ENCODE measurements around the gene SUSD3. TPM values are rescaled to one million over a fixed set of nuclear protein-coding genes. Genes with fewer than 3 reads are reported as not detected.

SUSD3 gene
- total and polyA plus RNA-seq, 2 of the 8 experiments (the other 6 are each of a cell fraction or from before 2014, with no cell fraction given) = 5.5 to 35.4 TPM

DNA sequence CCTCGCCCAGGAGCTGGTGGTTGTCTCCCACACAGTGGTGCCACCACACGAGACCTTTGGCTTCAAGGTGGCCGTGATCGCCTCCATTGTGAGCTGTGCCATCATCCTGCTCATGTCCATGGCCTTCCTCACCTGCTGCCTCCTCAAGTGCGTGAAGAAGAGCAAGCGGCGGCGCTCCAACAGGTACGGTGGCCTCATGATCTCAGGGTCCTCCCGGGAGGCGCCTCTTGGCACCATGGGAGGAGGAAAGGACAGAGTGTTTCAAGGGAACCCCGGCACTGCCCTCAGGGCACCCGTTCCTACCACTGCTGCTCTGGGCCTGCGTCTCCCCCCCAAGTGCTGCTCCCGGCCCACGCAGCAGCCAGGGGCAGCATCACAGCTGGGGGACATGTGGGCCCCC is 19.3 kb downstream of the SUSD3 start:
- Histone ChIP-seq H4K8ac (ENCODE audit: extremely low read depth, insufficient read depth, low read length) (no peak overlapping the region; the same call in 1 of the 2 replicates), H4K91ac (replicated peaks; ENCODE audit: insufficient read length, low read length) (no peak overlapping the region), H2BK12ac (ENCODE audit: low read depth, low read length) (no peak overlapping the region), H3K79me2 (ENCODE audit: control insufficient read depth in 1 of 2, insufficient read depth in 2 of 2, low read length in 2 of 2) (no peaks in the 10 kb centered on the region), H3K9ac (replicated peaks in 1 of 4; ENCODE audit: extremely low read depth in 1 of 4, low read depth in 3 of 4, low read length in 3 of 4) (no peak overlapping the region), H3K18ac (ENCODE audit: extremely low read depth, low read length) (no peak overlapping the region), H3K27me3 (replicated peaks in 1 of 4; ENCODE audit: control insufficient read depth in 3 of 4, extremely low read depth in 1 of 4, insufficient read depth in 3 of 4, low read length in 3 of 4) (no peaks in the 10 kb centered on the region), H3K4ac (replicated peaks; ENCODE audit: insufficient read length, low read depth, low read length) (no peak overlapping the region), H3K4me2 (ENCODE audit: insufficient read depth in 1 of 2, low read depth in 2 of 2, low read length in 2 of 2) (no peak overlapping the region), H3K36me3 (ENCODE audit: control insufficient read depth in 2 of 4, insufficient read depth in 4 of 4, low read length in 3 of 4) (no peaks in the 10 kb centered on the region), H3K79me1 (ENCODE audit: low read depth, low read length) (no peaks in the 10 kb centered on the region), H3K23ac (ENCODE audit: insufficient read length) (no peak overlapping the region), H4K5ac (ENCODE audit: insufficient read length, low read depth, low read length) (no peak overlapping the region), H2BK120ac (replicated peaks; ENCODE audit: low read depth, low read length) (no peak overlapping the region), H3K23me2 (ENCODE audit: low read depth, low read length) (no peaks in the 10 kb centered on the region), H2BK15ac (ENCODE audit: low read length) (no peak overlapping the region), H3K4me1 (replicated peaks in 1 of 4; ENCODE audit: control insufficient read depth in 3 of 4, insufficient read depth in 4 of 4, low read length in 3 of 4) (no peaks in the 10 kb centered on the region; a peak in 1 of 7 replicates), H3K14ac (ENCODE audit: insufficient read length) (no peak overlapping the region), H2BK5ac (ENCODE audit: low read depth, low read length) (no peak overlapping the region), H2AK5ac (ENCODE audit: low read depth, low read length) (no peak overlapping the region), H4K20me1 (replicated peaks in 1 of 2; ENCODE audit: control insufficient read depth in 1 of 2, insufficient read depth in 2 of 2, low read length in 2 of 2) (no peaks in the 10 kb centered on the region), H3K4me3 (ENCODE audit: extremely low read depth in 1 of 4, insufficient read depth in 2 of 4, low read depth in 3 of 4, low read length in 4 of 4) (no peak overlapping the region), H3K56ac (replicated peaks; ENCODE audit: insufficient read length, low read depth, low read length) (no peak overlapping the region), H3K27ac (ENCODE audit: low read depth, low read length) (no peak overlapping the region), H3K9me3 (ENCODE audit: insufficient read depth in 2 of 2, low read depth in 1 of 2, low read length in 1 of 2) (no peaks in the 10 kb centered on the region), H2AFZ (ENCODE audit: low read length) (no peak overlapping the region), H2BK20ac (ENCODE audit: low read length) (no peak overlapping the region)
- ChIA-PET CTCF (ENCODE audit: partially characterized antibody) (interaction anchor here (0.6 to 1.0 kb wide), 2 partner anchors 42 to 55 kb away, joined by 3 read pairs; no protein-coding TSS in a partner anchor), POLR2A (ENCODE audit: partially characterized antibody) (interaction anchor here (1.5 kb wide), 1 partner anchor 10 kb away, joined by 7 read pairs; no protein-coding TSS in a partner anchor)
- FAIRE-seq = no peak
- no peak for DNase-seq (ENCODE audit: low read depth in 1 of 2, low spot score in 2 of 2)
- WGBS, 2 experiments (ENCODE audit: extremely low coverage in 1 of 2, insufficient coverage in 1 of 2, insufficient read length in 1 of 2, insufficient replicate concordance in 2 of 2, low coverage in 1 of 2, low lambda C conversion rate in 2 of 2, missing lambda C conversion rate in 1 of 2) = 91% methylated on average over 15 of the region's 16 CpGs; no CpG with 5 or more reads in 1 of the 2 experiments
- TF ChIP-seq GTF2F1 (IDR thresholded peaks at IDR 0.05; ENCODE audit: borderline replicate concordance, low read depth, low read length) (no peak), GABPA (IDR thresholded peaks at IDR 0.05; ENCODE audit: borderline replicate concordance, insufficient read depth, low read length) (no peak), CTBP2 (IDR thresholded peaks at IDR 0.05; ENCODE audit: borderline replicate concordance, insufficient read depth, insufficient read length, low read length) (no peak), SUZ12 (IDR thresholded peaks at IDR 0.05; ENCODE audit: low read length) (no peak), SIRT6 (IDR thresholded peaks at IDR 0.05; ENCODE audit: low read length) (no peak), SAP30 (IDR thresholded peaks at IDR 0.05; ENCODE audit: insufficient read depth, insufficient replicate concordance, low read length) (no peak), RXRA (IDR thresholded peaks at IDR 0.05; ENCODE audit: insufficient read depth, low read depth, low read length) (no peak), SIX5 (IDR thresholded peaks at IDR 0.05; ENCODE audit: low read depth, low read length) (no peak), CREB1 (IDR thresholded peaks at IDR 0.05) (no peak), ASH2L (IDR thresholded peaks at IDR 0.05; ENCODE audit: low read length) (no peak)

All from H1 (cell line).